ENCODE results near the gene TIMP2.
"Not testable (repeated sequence)": the region's sequence is repeated elsewhere in the genome, so short reads cannot be mapped to it uniquely, and the experiment has no call there.

- TF ChIP-seq EZH2 (IDR thresholded peaks at IDR 0.05; ENCODE audit: borderline replicate concordance, low read depth, low read length, severe bottlenecking); CTCF (IDR thresholded peaks at IDR 0.05; ENCODE audit: borderline replicate concordance, extremely low read depth, low read length, poor library complexity, severe bottlenecking): not testable (repeated sequence)
Observed at GRCh38 chr17:78876954-78877517, 48.2 kb downstream of the TIMP2 start.

Measured in DND-41 (cell line).